Neural cell (in vitro differentiated cells): Measurements from ENCODE around the gene RNASE7. TPM values are rescaled to one million over a fixed set of nuclear protein-coding genes. Genes with fewer than 3 reads are reported as not detected.

Experiments used
- H2AFZ ChIP-seq: fragments of 200-600, 300-800 bp; sonication (generic), shearing (Covaris generic); 2 replicates; pipeline ENCODE4 v1.6.0; 2014; ENCODE audit warnings: low read depth, mild to moderate bottlenecking, antibody characterized with exemption, low read length, moderate library complexity
- H3F3A ChIP-seq: fragments of 200-600 bp; shearing (Covaris generic); 2 replicates; pipeline ENCODE4 v1.6.1; 2016; ENCODE audit warnings: mild to moderate bottlenecking, moderate library complexity, mixed read lengths, antibody characterized with exemption, low read length; ENCODE audit not compliant: insufficient read depth, poor library complexity, severe bottlenecking
- H3K27ac ChIP-seq: fragments of 200-600, 300-800 bp; sonication (generic), shearing (Covaris generic); 2 replicates; pipeline ENCODE4 v1.5.1; 2014; ENCODE audit warnings: mild to moderate bottlenecking, low read length, moderate library complexity
- H3K27me3 ChIP-seq: fragments of 300-800, 200-600 bp; sonication (generic), shearing (Covaris generic); 2 replicates; pipeline ENCODE4 v1.6.0; 2014; ENCODE audit warnings: mild to moderate bottlenecking, low read depth, low read length, moderate library complexity; ENCODE audit not compliant: insufficient read depth
- H3K36me3 ChIP-seq: fragments of 300-800, 200-600 bp; sonication (generic), shearing (Covaris generic); 2 replicates; pipeline ENCODE4 v1.5.1; 2014; ENCODE audit warnings: mild to moderate bottlenecking, antibody characterized with exemption, low read length, moderate library complexity; ENCODE audit not compliant: insufficient read depth
- H3K4me2 ChIP-seq: fragments of 300-800, 200-600 bp; sonication (generic), shearing (Covaris generic); 2 replicates; pipeline ENCODE4 v1.6.0; 2014; ENCODE audit warnings: mild to moderate bottlenecking, low read length
- H3K4me3 ChIP-seq: fragments of 300-800, 200-600 bp; sonication (generic), shearing (Covaris generic); 2 replicates; pipeline ENCODE4 v1.5.1; 2014; ENCODE audit warnings: mild to moderate bottlenecking, low read length, moderate library complexity
- H3K79me2 ChIP-seq: fragments of 200-600 bp; shearing (Covaris generic); replicated peaks from 2 replicates; pipeline ENCODE4 v1.6.0; 2014; ENCODE audit warnings: mild to moderate bottlenecking, low read length, moderate library complexity; ENCODE audit not compliant: insufficient read depth
- H3K9ac ChIP-seq: fragments of 300-800, 200-600 bp; sonication (generic), shearing (Covaris generic); 2 replicates; pipeline ENCODE4 v1.6.1; 2016; ENCODE audit warnings: mild to moderate bottlenecking, low read length, mixed read lengths
- H3K9me2 ChIP-seq: fragments of 200-600 bp; shearing (Covaris generic); 2 replicates; pipeline ENCODE4 v1.6.1; 2016; ENCODE audit warnings: mild to moderate bottlenecking, low read length, mixed read lengths; ENCODE audit not compliant: insufficient read depth
- H3K9me3 ChIP-seq: fragments of 200-600, 300-800 bp; sonication (generic), shearing (Covaris generic); 2 replicates; pipeline ENCODE4 v1.6.1; 2016; ENCODE audit warnings: mild to moderate bottlenecking, mixed run types, low read length, moderate library complexity, mixed read lengths
- H4K20me1 ChIP-seq: fragments of 200-600 bp; shearing (Covaris generic); 2 replicates; pipeline ENCODE4 v1.6.1; 2016; ENCODE audit warnings: mild to moderate bottlenecking, mixed run types; ENCODE audit not compliant: insufficient read depth
- CTCF ChIP-seq: fragments of 450-650 bp; IDR thresholded peaks from 2 replicates; pipeline ENCODE4 v1.5.1; 2014; ENCODE audit warnings: antibody characterized with exemption, mild to moderate bottlenecking, moderate library complexity; ENCODE audit not compliant: poor library complexity, severe bottlenecking
- EP300 ChIP-seq: fragments of 450-650 bp; conservative IDR thresholded peaks from 2 replicates; pipeline ENCODE4 v1.6.1; 2014; ENCODE audit warnings: antibody characterized with exemption, mild to moderate bottlenecking, moderate library complexity; ENCODE audit not compliant: poor library complexity, severe bottlenecking
- EZH2 ChIP-seq: fragments of 200-600, 300-800 bp; shearing (Covaris generic), sonication (generic); IDR thresholded peaks from 2 replicates; pipeline ENCODE4 v1.6.1; 2014; ENCODE audit warnings: antibody characterized with exemption, low read length, borderline replicate concordance, mild to moderate bottlenecking; ENCODE audit not compliant: insufficient read depth, poor library complexity, severe bottlenecking
- MXI1 ChIP-seq: fragments of 450-650 bp; conservative IDR thresholded peaks from 2 replicates; pipeline ENCODE4 v1.6.1; 2014; ENCODE audit warnings: antibody characterized with exemption, mild to moderate bottlenecking; ENCODE audit not compliant: poor library complexity, severe bottlenecking
- POLR2AphosphoS5 ChIP-seq: IDR thresholded peaks from 2 replicates; pipeline ENCODE4 v1.6.1; 2012
- RAD21 ChIP-seq: fragments of 450-650 bp; conservative IDR thresholded peaks from 2 replicates; pipeline ENCODE4 v1.6.1; 2014; ENCODE audit warnings: antibody characterized with exemption, mild to moderate bottlenecking, moderate library complexity
- REST ChIP-seq: IDR thresholded peaks from 2 replicates; pipeline ENCODE4 v1.6.1; 2012; ENCODE audit warnings: borderline replicate concordance
- SMC3 ChIP-seq: fragments of 450-650 bp; conservative IDR thresholded peaks from 2 replicates; pipeline ENCODE4 v1.6.1; 2014; ENCODE audit warnings: antibody characterized with exemption, mild to moderate bottlenecking, moderate library complexity; ENCODE audit not compliant: poor library complexity
- TAF1 ChIP-seq: IDR thresholded peaks from 2 replicates; pipeline ENCODE4 v1.6.1; 2012; ENCODE audit warnings: low read depth
- polyA plus RNA-seq: library from polyadenylated mRNA; depleted of rRNA; stranded (reverse); fragments of >200 nt; gene quantifications from 2 replicates; pipeline ENCODE4 v1.2.3, GENCODE V29; 2014

The RNASE7 gene
- polyA plus RNA-seq, 1 donor from 2014 or later, result not detected

GRCh38 chr14:21074398-21075272, 32.5 kb downstream of the RNASE7 start:
- Histone ChIP-seq H3K9ac (no peak overlapping the region), H4K20me1 (no peaks in the 10 kb centered on the region), H3K4me3 (no peak overlapping the region), H3K9me2 (no peaks in the 10 kb centered on the region), H3K9me3 (no peaks in the 10 kb centered on the region), H3F3A (no peaks in the 10 kb centered on the region), H3K27me3 (no peaks in the 10 kb centered on the region), H2AFZ (no peak overlapping the region), H3K27ac (no peak overlapping the region), H3K4me2 (no peak overlapping the region), H3K79me2 (peaks cover 7% of the 10 kb centered on the region), H3K36me3 (peaks cover 5% of the 10 kb centered on the region)
- TF ChIP-seq POLR2AphosphoS5 (no peak), RAD21 (no peak), TAF1 (no peak), EP300 (no peak), EZH2 (no peak), CTCF (no peak), SMC3 (no peak), MXI1 (no peak), REST (no peak)

GRCh38 chr14:21075719-21076437, 33.7 kb downstream of the RNASE7 start:
- no peak overlapping the region for H2AFZ ChIP-seq
- TF ChIP-seq MXI1 (no peak), RAD21 (no peak), SMC3 (no peak), CTCF (no peak), TAF1 (no peak), POLR2AphosphoS5 (no peak), EZH2 (no peak), REST (no peak), EP300 (no peak)
- no peak overlapping the region for H3K27ac ChIP-seq
- H3K27me3 ChIP-seq, result no peaks in the 10 kb centered on the region
- no peak overlapping the region for H3K9ac ChIP-seq
- H3K4me2 ChIP-seq, result no peak overlapping the region
- no peaks in the 10 kb centered on the region for H4K20me1 ChIP-seq
- no peaks in the 10 kb centered on the region for H3K9me2 ChIP-seq
- H3K9me3 ChIP-seq, result no peaks in the 10 kb centered on the region
- H3K36me3 ChIP-seq, result peaks cover 5% of the 10 kb centered on the region
- H3K4me3 ChIP-seq, result no peak overlapping the region
- no peaks in the 10 kb centered on the region for H3F3A ChIP-seq
- H3K79me2 ChIP-seq, result peaks cover 7% of the 10 kb centered on the region
